Stimulated activated CD8-positive, alpha-beta memory T cell treated with anti-CD3 and anti-CD28 coated beads, Interleukin-15, amount 100 ng/mL, for 4 hours (primary cell): ENCODE measurements around the gene HIRIP3.
"Not testable (repeated sequence)": the region's sequence is repeated elsewhere in the genome, so short reads cannot be mapped to it uniquely, and the experiment has no call there.

Experiments used
- DNase-seq, 2 donors: peaks; one replicate each; pipeline ENCODE4 v3.0.0-alpha.2; 2020; ENCODE audit warnings: low read depth in 2 of 2

Gene HIRIP3

GRCh38 chr16:29959821-29960220 is 35.6 kb downstream of the HIRIP3 start:
- DNase-seq: not testable (repeated sequence)

- DNase-seq: no peak
Measured at GRCh38 chr16:29959293-29959692, 36.1 kb downstream of the HIRIP3 start.

GRCh38 chr16:29958756-29959155 is 36.7 kb downstream of the HIRIP3 start:
- DNase-seq: no peak

- DNase-seq: no peak
Measured at GRCh38 chr16:29951625-29952365, 43.6 kb downstream of the HIRIP3 start.

GRCh38 chr16:29950806-29951461 is 44.5 kb downstream of the HIRIP3 start:
- DNase-seq: no peak

GRCh38 chr16:29947897-29948296 is 47.5 kb downstream of the HIRIP3 start:
- no peak for DNase-seq

- DNase-seq: no peak
Measured at GRCh38 chr16:29943846-29944799, 51.3 kb downstream of the HIRIP3 start.
